Body of pancreas (tissue), 4 donors: Measurements from ENCODE around the gene FLCN. TPM values are rescaled to one million over a fixed set of nuclear protein-coding genes. Genes with fewer than 3 reads are reported as not detected.

Experiments
- ATAC-seq: fragments of 150-250 bp; one replicate; pipeline ENCODE4 v1.9.1; 2016
- DNase-seq, 4 donors: peaks; one replicate each; pipeline ENCODE4 v3.0.0-alpha.2; 2019
- H3K27ac ChIP-seq, 4 donors: fragments of 200-600 bp; sonication (generic); 1 replicate in 3 of 4; 2 replicates in 1 of 4; pipeline versions ENCODE4 v1.5.1 to v1.6.1; 2016 to 2019; ENCODE audit warnings: mild to moderate bottlenecking in 1 of 4, mixed read lengths in 1 of 4, moderate library complexity in 1 of 4
- H3K27me3 ChIP-seq, 2 donors: fragments of 200-600 bp; sonication (generic); one replicate each; pipeline ENCODE4 v1.6.0; 2016; ENCODE audit warnings: mild to moderate bottlenecking in 1 of 2
- H3K36me3 ChIP-seq, 2 donors: fragments of 200-600 bp; sonication (generic); replicated peaks in 1 of 2; 2 replicates each; pipeline ENCODE4 v1.5.1; 2016; ENCODE audit warnings: low read depth in 2 of 2; ENCODE audit not compliant: insufficient read depth in 1 of 2
- H3K4me1 ChIP-seq: fragments of 200-600 bp; sonication (generic); one replicate; pipeline ENCODE4 v1.6.0; 2016
- H3K4me3 ChIP-seq, 2 donors: fragments of 200-600 bp; sonication (generic); 1 replicate in 1 of 2; 2 replicates in 1 of 2; pipeline ENCODE4 v1.5.1; 2016 to 2019
- H3K9me3 ChIP-seq, 3 donors: fragments of 200-600 bp; sonication (generic); 1 replicate in 2 of 3; 2 replicates in 1 of 3; pipeline ENCODE4 v1.5.1; 2016
- POLR2A ChIP-seq, 3 donors: fragments of 450-650 bp; IDR thresholded peaks; one replicate each; pipeline ENCODE4 v1.6.1; 2016; ENCODE audit warnings: antibody characterized with exemption in 3 of 3, mild to moderate bottlenecking in 2 of 3
- WGBS, 2 donors: methylation state at CpG; one replicate each; pipeline ENCODE4 v1.1.5; 2017; 5-methylcytosine and 5-hydroxymethylcytosine counted together
- intact Hi-C: fragments of 100-400 bp; cut with DNase I; formaldehyde crosslinking; loops from one replicate; pipeline ENCODE4 v1.15.1; 2023
- total RNA-seq, 2 donors: library from RNA; depleted of rRNA; stranded (reverse); fragments of >200 nt; gene quantifications; one replicate each; pipeline ENCODE4 v1.1.0, GENCODE V29; 2016
- TF ChIP-seq, protein P1 (sequence below), 7 experiments: fragments of 450-650 bp in 4 of 7; fragments of 200-600 bp in 3 of 7; sonication (generic) in 3 of 7; IDR thresholded peaks; one replicate each; pipeline ENCODE4 v1.5.1; 2016 to 2019; ENCODE audit warnings: antibody characterized with exemption in 7 of 7

Gene FLCN
- total RNA-seq, 2 donors from 2014 or later: 35.8 to 64.3 TPM

DNA sequence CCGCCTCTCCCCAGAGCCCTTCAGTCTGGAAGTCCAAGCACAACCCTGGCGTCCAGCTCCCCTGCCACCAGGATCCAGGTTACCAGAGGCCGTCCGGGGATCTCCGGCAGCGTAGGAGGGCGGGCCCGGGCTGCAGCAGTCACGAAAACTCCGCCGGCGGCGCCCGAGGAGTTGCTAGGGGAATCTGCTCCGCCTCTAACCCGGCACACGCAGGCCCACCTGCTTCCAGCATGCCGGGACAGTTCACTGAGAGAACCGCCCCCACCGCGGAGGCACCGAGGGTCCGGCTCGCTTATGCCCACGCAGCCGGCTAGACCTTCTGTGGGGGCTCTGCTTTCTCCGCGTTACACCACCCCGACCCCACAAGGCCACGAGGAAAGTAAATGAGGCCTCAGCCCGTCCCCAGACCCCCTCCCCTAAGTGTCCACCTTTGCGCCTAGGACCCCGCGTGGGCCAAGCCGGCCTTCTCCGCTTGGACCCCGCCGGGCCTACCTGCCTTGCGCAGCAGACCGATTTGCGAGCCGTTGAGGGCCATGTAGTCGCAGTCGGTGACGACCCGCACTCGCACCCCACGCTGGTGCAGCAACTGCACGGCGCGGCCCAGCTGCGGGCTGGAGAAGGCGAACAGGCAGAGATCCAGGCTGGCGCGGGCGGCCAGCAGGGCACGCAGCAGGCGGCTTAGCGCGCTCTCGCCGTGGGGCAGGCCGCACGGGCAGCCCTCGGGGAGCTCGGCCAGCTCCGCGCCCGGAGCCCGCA lies 31.4 kb downstream of the FLCN start:
- Histone ChIP-seq H3K4me3 (peak overlapping the region; percentile 10 to 34), H3K27me3 (no peaks in the 10 kb centered on the region), H3K36me3 (no peaks in the 10 kb centered on the region), H3K9me3 (no peaks in the 10 kb centered on the region), H3K27ac (peak overlapping the region; percentile 86 to 91 (median 88)), H3K4me1 (peaks cover 34% of the 10 kb centered on the region)
- 4 to 25% methylated on average over 7 to 60 of the region's 70 CpGs for WGBS, 2 donors
- intact Hi-C loops: loop anchor here (10.0 kb wide), 1 partner anchor 201 kb away; no protein-coding TSS in a partner anchor
- TF ChIP-seq, protein P1, sequence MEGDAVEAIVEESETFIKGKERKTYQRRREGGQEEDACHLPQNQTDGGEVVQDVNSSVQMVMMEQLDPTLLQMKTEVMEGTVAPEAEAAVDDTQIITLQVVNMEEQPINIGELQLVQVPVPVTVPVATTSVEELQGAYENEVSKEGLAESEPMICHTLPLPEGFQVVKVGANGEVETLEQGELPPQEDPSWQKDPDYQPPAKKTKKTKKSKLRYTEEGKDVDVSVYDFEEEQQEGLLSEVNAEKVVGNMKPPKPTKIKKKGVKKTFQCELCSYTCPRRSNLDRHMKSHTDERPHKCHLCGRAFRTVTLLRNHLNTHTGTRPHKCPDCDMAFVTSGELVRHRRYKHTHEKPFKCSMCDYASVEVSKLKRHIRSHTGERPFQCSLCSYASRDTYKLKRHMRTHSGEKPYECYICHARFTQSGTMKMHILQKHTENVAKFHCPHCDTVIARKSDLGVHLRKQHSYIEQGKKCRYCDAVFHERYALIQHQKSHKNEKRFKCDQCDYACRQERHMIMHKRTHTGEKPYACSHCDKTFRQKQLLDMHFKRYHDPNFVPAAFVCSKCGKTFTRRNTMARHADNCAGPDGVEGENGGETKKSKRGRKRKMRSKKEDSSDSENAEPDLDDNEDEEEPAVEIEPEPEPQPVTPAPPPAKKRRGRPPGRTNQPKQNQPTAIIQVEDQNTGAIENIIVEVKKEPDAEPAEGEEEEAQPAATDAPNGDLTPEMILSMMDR (IDR thresholded peaks at IDR 0.05): no peak
- peak in 1 of 3 donors; percentile 26 for TF ChIP-seq POLR2A (IDR thresholded peaks at IDR 0.05)
- peak; percentile 29 for ATAC-seq
- DNase-seq: peak; percentile 65 to 79 (median 76)

DNA sequence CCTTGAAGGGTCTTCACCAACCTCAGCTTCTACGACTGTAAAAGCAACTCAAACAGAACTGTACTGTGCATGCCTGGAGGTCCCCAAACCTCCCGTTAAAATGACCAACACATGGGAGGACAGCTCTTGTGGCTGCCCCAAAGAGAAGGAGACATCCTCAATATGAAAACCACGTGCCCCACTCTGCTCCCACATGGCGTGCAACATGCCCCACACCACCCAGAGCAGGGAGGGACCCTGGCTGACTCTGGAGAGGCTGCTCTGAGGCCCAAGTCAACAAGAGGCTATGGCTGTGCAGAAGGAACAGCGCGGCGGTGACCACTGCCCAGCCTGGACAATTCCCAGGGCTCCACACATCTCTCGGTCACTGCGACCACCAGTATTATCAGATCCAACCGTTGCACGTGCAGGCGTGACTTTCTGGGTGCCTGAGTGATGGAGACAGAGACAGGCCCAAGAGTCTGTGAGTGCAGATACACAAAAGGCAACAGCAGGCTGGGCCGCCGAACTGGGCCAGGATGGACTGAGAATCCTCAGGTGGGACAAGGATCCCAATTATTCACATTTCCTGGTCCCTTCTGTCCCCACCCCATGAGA lies 32.2 kb downstream of the FLCN start:
- Histone ChIP-seq H3K4me3 (peak overlapping the region in 1 of 2 donors; percentile 10), H3K36me3 (no peaks in the 10 kb centered on the region), H3K27me3 (no peaks in the 10 kb centered on the region), H3K4me1 (peaks cover 34% of the 10 kb centered on the region), H3K9me3 (no peaks in the 10 kb centered on the region), H3K27ac (peak overlapping the region in 3 of 4 donors; percentile 86 to 91 (median 87))
- ATAC-seq (no peak), DNase-seq (no peak)
- TF ChIP-seq, protein P1 (IDR thresholded peaks at IDR 0.05): no peak
- no peak for TF ChIP-seq POLR2A (IDR thresholded peaks at IDR 0.05)
- intact Hi-C loops: loop anchor here (10.0 kb wide), 1 partner anchor 200 kb away; no protein-coding TSS in a partner anchor
- 48 to 81% methylated on average over 5 to 14 of the region's 14 CpGs for WGBS, 2 donors

DNA sequence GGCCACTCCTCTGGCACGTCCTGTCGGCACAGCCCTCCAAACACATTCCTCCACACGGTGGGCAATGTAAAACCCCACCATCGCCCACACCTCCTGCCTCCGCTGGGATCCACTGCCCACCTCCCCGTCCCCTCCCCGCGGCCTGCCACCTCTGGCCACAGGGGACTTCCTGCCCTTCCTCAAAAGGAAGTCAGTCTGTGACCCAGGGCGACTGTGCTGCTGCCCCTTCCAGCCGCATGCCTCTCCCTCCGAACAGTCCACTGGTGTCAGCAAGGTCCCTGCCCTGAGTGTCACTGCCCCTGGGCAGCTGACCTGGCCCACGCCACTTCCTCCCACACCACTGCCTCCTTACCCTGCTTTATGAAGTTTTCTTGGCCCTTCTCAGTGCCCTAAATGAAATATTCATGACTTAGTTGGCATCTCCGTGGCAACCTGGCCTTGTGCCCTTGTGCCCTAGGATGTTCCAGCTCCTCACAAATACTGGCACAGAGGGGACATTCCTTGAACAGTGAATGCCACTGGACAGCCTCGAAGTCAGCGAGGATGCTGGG lies 32.9 kb downstream of the FLCN start:
- intact Hi-C loops: loop anchor here (10.0 kb wide), 1 partner anchor 199 kb away; no protein-coding TSS in a partner anchor
- Histone ChIP-seq H3K9me3 (no peaks in the 10 kb centered on the region), H3K27me3 (no peaks in the 10 kb centered on the region), H3K36me3 (no peaks in the 10 kb centered on the region), H3K4me1 (peaks cover 34% of the 10 kb centered on the region), H3K4me3 (no peak overlapping the region), H3K27ac (no peak overlapping the region)
- DNase-seq (peak; percentile 46 to 74 (median 58)), ATAC-seq (no peak)
- WGBS, 2 donors: 63 to 81% methylated on average over 10 to 15 of the region's 15 CpGs
- no peak for TF ChIP-seq POLR2A (IDR thresholded peaks at IDR 0.05)
- TF ChIP-seq, protein P1 (IDR thresholded peaks at IDR 0.05): no peak

DNA sequence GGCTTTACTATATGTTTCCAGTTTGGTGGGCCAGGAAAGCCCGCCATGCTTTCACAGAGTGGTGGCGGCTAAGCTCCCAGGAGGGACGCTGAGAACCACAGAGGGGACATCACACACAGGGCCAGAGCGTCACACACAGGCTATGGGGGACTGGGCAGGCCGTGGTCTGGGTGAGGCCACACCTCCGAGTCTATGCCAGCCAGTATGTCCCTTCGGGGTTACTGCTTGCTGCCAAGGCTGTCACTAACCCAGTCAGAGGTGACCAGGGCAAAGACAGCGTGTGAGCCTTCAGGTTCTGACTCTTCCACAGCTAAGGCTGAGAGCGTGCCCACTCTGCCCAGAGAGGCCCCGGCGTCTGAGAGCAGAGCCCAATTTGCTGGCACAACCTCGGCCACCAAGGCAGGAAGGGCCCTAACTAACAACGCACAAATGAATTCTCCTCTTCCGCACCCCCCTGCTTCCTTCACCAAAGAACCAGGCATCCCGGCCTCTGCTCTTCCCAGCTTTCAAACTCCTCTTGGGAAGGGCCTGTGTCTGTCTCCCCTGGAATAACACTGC lies 33.7 kb downstream of the FLCN start:
- Histone ChIP-seq H3K27ac (no peak overlapping the region), H3K4me3 (no peak overlapping the region), H3K9me3 (no peaks in the 10 kb centered on the region), H3K27me3 (no peaks in the 10 kb centered on the region), H3K36me3 (no peaks in the 10 kb centered on the region), H3K4me1 (peaks cover 34% of the 10 kb centered on the region)
- DNase-seq (no peak), ATAC-seq (no peak)
- WGBS, 2 donors: 72 to 82% methylated on average over 6 to 15 of the region's 15 CpGs
- TF ChIP-seq, protein P1 (IDR thresholded peaks at IDR 0.05): no peak
- TF ChIP-seq POLR2A (IDR thresholded peaks at IDR 0.05): no peak
- intact Hi-C loops: loop anchor here (10.0 kb wide), 1 partner anchor 198 kb away; no protein-coding TSS in a partner anchor
